Activated T-helper 1 cell treated with anti-CD3 and anti-CD28 coated beads, Interleukin-12 subunit alpha, Interleukin-12 subunit beta, Interleukin-2, Interleukin-4 antibody, amounts not matched to agents 30 ng/mL and 10 ng/mL and 1 ng/mL, durations not matched to agents 14 hours and 24 hours and 36 hours (primary cell): ENCODE data around the gene SWI5. TPM values are rescaled to one million over a fixed set of nuclear protein-coding genes. Genes with fewer than 3 reads are reported as not detected.
"Not testable (repeated sequence)": the region's sequence is repeated elsewhere in the genome, so short reads cannot be mapped to it uniquely, and the experiment has no call there.

ENCODE experiments used
- DNase-seq: peaks from one replicate; pipeline ENCODE4 v3.0.0; 2021; ENCODE audit warnings: low spot score
- H3K27ac Mint-ChIP-seq: one replicate; pipeline ENCODE4 v1.8.0; 2021; ENCODE audit warnings: mild to moderate bottlenecking, mixed read lengths
- H3K27me3 Mint-ChIP-seq: one replicate; pipeline ENCODE4 v1.8.0; 2022; ENCODE audit warnings: mild to moderate bottlenecking, moderate library complexity, mixed read lengths; ENCODE audit not compliant: insufficient read depth
- H3K36me3 Mint-ChIP-seq: one replicate; pipeline ENCODE4 v1.8.0; 2021; ENCODE audit warnings: low read depth, mixed read lengths
- H3K4me1 Mint-ChIP-seq: one replicate; pipeline ENCODE4 v1.8.0; 2021; ENCODE audit warnings: low read depth, mixed read lengths
- H3K4me3 Mint-ChIP-seq: one replicate; pipeline ENCODE4 v1.8.0; 2021; ENCODE audit warnings: mild to moderate bottlenecking, moderate library complexity, mixed read lengths
- H3K9me3 Mint-ChIP-seq: one replicate; pipeline ENCODE4 v1.8.0; 2021; ENCODE audit warnings: mixed read lengths
- intact Hi-C: fragments of 100-400 bp; cut with micrococcal nuclease; formaldehyde crosslinking; loops from one replicate; pipeline ENCODE4 v1.15.1; 2024
- total RNA-seq: library from RNA; stranded (reverse); gene quantifications from 2 replicates; pipeline ENCODE4 v1.2.3, GENCODE V29; 2022

Gene SWI5
- total RNA-seq, 1 donor from 2014 or later, result 13.3 TPM

DNA sequence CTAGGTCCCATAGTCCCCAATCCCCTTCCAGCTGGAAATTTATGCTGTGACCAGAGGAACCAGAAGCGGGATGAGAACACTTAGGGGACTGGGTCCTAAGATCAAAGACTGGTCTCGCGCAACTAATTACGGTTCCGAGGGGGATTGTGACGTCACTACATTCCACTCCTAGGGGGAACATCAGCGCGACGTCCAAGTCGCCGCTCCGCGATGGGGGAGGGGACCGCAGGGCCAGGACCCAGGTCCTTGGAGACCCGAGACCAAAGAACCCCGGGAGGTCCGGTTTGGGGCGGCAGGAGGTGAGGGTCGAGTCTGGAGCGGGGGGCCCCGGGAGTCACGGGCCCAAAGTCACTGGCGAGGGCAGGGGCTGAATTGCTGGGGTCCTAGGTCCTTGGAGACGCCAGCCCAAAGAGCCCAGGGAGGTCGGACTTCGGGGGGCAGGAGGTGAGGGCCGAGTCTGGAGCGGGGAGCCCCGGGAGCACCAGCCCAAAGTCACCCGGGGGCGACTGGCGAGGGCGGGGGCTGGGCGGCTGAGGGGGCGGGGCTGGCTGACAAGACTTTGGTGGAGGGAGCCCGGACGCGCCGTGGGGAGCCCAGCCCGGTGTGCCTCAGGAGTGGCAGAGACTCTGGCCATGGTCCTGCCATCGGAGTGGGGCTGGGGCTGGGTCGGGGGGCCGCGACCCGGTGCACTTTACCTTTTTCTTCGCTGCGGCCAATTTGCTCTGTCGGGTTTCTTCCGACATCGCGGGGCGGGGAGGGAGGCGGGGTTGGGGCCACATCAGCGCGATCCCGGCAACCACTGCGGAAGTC, 673 bp upstream of the SWI5 start, which contains the start of gene GOLGA2:
Gene GOLGA2 (minus strand): TSS at position 810 of the 810 bp plus-strand sequence. CDS start 31 bp downstream, at position 779.
- H3K9me3 Mint-ChIP-seq, result no peaks in the 10 kb centered on the region
- peaks cover 16% of the 10 kb centered on the region for H3K36me3 Mint-ChIP-seq
- no peak for DNase-seq
- peak within 1 kb of the TSS; percentile 98 for H3K4me3 Mint-ChIP-seq
- intact Hi-C loops, result loop anchor here (1.0 to 5.0 kb wide), 10 partner anchors 25 to 277 kb away; partner anchors contain the start of genes BBLN, COQ4, DNM1 and GLE1
- H3K27ac Mint-ChIP-seq, result peak within 1 kb of the TSS; percentile 91
- H3K27me3 Mint-ChIP-seq, result no peaks in the 10 kb centered on the region
- H3K4me1 Mint-ChIP-seq, result peaks cover 54% of the 10 kb centered on the region

DNA sequence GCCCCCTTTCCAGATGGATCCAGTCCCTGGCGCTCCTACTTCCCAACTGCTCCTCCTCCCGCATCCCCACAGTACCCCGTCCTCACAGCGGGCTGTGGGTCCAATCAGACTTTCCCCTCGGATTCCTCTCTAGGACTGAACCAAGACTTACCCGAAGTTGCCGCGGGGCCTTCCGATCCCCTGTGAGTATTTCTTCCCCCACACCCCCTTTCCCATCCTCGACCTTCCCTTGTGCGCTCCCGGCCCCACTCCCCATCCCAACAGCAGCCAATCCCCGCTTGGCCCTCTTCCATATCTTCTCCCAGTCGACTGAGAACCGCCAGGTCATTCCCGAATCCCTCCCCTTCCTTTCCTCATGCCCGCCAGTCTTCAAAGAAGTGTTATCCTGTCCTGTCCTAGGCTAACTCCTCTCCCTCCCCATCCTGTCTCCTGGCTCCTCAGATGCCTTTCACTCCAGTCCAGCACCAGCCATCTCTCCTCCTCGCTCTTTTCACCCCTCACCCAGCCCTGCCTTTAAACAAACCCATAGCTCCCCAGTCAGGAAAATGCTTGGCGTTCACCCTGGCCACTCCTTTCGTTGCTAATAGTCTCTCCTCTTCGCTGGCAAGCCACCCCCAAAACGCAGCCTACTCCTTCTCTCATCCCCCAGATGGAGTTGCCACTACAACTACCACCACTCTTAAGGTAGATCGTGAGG, 646 bp downstream of the SWI5 start:
- intact Hi-C loops, result loop anchor here (1.0 to 5.0 kb wide), 8 partner anchors 26 to 276 kb away; partner anchors contain the start of genes COQ4, DNM1, ODF2 and SPTAN1
- peaks cover 54% of the 10 kb centered on the region for H3K4me1 Mint-ChIP-seq
- H3K36me3 Mint-ChIP-seq, result peaks cover 15% of the 10 kb centered on the region
- no peak for DNase-seq
- no peaks in the 10 kb centered on the region for H3K9me3 Mint-ChIP-seq
- peak overlapping the region; percentile 98 for H3K4me3 Mint-ChIP-seq
- peak overlapping the region; percentile 91 for H3K27ac Mint-ChIP-seq
- H3K27me3 Mint-ChIP-seq, result no peaks in the 10 kb centered on the region

DNA sequence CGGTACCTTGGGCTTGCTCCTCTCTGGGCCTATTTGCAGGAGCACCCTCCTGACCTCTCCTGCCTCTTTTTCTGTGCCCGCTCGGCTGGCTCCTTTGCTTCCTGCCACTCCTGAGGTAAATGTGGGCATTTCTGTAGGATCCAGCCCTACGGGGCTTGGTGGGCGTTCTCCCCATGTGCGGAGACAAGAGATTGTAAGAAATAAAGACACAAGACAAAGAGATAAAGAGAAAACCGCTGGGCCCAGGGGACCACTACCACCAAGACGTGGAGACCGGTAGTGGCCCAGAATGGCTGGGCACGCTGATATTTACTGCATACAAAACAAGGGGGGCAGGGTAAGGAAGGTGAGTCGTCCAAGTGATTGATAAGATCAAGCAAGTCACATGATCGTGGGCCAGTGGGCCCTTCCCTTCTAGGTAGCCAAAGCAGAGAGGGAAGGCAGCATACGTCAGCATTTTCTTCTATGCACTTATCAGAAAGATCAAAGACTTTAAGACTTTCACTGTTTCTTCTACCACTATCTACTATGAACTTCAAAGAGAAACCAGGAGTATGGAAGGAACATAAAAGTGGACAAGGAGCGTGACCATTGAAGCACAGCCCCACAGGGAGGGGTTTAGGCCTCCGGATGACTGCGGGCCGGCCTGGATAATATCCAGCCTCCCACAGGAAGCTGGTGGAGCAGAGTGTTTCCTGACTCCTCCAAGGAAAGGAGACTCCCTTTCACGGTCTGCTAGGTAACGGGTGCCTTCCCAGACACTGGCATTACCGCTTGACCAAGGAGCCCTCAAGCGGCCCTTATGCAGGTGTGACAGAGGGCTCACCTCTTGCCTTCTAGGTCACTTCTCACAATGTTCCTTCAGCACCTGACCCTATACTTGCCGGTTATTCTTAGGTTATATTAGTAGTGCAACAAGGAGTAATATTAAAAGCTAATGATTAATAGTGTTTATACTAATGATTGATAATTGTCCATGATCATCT, 3.3 kb downstream of the SWI5 start:
- not testable (repeated sequence) for H3K27me3 Mint-ChIP-seq, DNase-seq, H3K4me3 Mint-ChIP-seq, H3K27ac Mint-ChIP-seq, H3K9me3 Mint-ChIP-seq
- intact Hi-C loops, result loop anchor here (5.0 kb wide), 2 partner anchors 77 to 273 kb away; partner anchors contain the start of genes DNM1 and SPTAN1
- Mint-ChIP-seq H3K36me3 (peaks cover 10% of the 10 kb centered on the region), H3K4me1 (peaks cover 37% of the 10 kb centered on the region)

DNA sequence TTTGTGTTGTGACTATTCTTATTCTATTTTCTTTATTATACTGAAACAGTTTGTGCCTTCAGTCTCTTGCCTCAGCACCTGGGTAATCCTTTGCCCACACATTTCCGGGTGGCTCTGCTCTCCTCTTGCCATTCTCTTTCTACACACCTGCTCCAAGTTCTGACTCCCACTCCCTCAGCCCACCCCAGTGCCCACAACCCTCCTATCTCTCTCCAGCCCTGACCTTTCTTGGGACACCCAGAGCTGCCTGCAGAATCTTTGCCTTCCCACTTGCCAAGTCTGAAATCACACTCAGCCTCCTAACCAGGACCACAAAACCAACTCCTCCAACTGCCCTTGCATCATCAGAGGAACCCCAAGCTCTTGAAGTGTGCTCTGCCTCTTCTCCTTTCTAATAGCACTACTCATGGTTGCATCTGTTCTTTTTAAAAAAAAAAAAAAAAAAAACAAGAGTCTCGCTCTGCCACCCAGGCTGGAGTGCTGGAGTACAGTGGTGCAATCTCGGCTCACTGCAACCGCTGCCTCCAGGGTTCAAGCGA, 4.1 kb downstream of the SWI5 start:
- Mint-ChIP-seq H3K36me3 (peaks cover 12% of the 10 kb centered on the region), H3K27ac (peak overlapping the region; percentile 36), H3K27me3 (no peaks in the 10 kb centered on the region), H3K9me3 (no peaks in the 10 kb centered on the region), H3K4me3 (no peak overlapping the region), H3K4me1 (peaks cover 29% of the 10 kb centered on the region)
- intact Hi-C loops, result no loop called here
- no peak for DNase-seq

DNA sequence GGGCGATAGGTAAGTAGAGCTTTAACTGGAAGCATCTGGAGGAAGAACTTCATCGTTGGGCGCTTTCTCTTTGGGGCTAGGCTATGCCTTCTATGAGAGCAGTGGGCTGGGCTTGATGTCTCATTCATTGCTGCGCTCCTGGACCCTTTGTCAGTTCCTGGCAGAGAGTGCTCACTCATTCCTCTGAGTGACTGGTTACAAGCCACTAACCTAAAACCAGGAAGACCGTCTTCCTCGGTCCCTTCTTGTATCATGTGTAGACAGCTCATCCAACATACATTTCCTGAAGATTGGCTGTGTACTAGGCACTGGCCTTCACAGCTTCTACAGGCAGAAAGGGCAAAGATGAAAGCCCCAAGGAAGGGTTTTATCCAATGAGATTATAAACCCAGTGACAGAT, 6.4 kb downstream of the SWI5 start:
- H3K27ac Mint-ChIP-seq, result no peak overlapping the region
- no peaks in the 10 kb centered on the region for H3K9me3 Mint-ChIP-seq
- no peak overlapping the region for H3K4me3 Mint-ChIP-seq
- no peaks in the 10 kb centered on the region for H3K27me3 Mint-ChIP-seq
- intact Hi-C loops, result no loop called here
- DNase-seq, result no peak
- H3K4me1 Mint-ChIP-seq, result peaks cover 13% of the 10 kb centered on the region
- peaks cover 10% of the 10 kb centered on the region for H3K36me3 Mint-ChIP-seq

DNA sequence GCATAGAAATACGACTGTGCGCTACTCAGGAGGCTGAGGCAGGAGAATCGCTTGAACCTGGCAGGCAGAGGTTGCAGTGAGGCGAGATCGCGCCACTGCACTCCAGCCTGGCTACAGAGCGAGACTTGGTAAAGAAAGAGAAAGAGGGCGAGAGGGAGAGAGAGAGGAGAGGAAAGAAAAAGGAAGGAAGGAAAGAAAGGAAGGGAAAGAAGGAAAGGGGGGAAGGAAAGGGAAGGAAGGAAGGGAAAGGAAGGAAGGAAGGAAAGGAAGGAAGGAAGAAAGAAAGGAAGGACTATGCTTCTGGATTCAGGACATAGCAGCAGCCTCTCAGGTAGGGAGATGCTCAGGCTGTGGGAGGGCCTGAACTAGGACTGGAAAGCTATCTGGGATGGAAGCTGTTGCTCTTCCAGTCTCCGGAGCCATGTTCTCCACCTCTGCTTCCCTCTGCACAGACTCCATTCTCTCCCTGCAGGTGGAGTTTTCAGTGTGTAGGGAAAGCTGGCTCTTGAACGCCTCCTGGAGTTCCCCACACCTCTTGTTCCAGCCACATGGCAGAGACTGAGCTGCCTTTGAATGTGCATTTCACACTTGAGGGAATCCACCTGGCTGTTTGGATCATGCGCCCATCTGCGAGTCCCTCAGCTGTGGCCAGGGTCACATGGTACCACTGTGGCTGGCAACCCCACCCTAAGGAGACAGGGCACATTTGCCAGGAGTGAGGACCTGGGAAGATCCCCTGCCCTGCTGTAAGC, 9.1 kb downstream of the SWI5 start:
- peaks cover 1% of the 10 kb centered on the region for H3K4me1 Mint-ChIP-seq
- intact Hi-C loops, result no loop called here
- peaks cover 9% of the 10 kb centered on the region for H3K36me3 Mint-ChIP-seq
- H3K27me3 Mint-ChIP-seq, result no peaks in the 10 kb centered on the region
- no peak overlapping the region for H3K4me3 Mint-ChIP-seq
- no peak overlapping the region for H3K27ac Mint-ChIP-seq
- no peaks in the 10 kb centered on the region for H3K9me3 Mint-ChIP-seq
- DNase-seq, result no peak

DNA sequence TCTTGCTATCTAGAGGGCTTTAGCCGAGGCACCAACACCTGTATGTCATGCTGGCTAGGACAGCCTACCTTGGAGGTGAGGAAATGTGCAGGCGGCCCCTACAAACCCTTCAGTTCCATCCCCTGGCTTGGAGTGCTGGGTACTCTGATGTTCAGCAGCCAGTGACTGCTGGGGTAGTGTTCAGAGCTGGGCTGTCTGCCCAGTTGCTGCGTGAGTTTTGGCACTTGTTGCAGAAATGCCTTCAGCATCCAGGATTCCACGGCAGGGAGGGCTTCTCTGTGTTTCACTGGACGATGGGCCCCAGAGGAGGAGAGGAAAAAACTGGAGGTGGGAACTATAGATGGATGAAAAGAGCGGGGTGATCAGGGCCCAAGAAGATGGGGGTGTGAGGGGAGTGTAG, 10.4 kb downstream of the SWI5 start:
- Mint-ChIP-seq H3K36me3 (peaks cover 8% of the 10 kb centered on the region), H3K4me3 (no peak overlapping the region), H3K4me1 (no peaks in the 10 kb centered on the region), H3K27ac (no peak overlapping the region), H3K27me3 (no peaks in the 10 kb centered on the region), H3K9me3 (no peaks in the 10 kb centered on the region)
- DNase-seq, result no peak
- intact Hi-C loops, result no loop called here

DNA sequence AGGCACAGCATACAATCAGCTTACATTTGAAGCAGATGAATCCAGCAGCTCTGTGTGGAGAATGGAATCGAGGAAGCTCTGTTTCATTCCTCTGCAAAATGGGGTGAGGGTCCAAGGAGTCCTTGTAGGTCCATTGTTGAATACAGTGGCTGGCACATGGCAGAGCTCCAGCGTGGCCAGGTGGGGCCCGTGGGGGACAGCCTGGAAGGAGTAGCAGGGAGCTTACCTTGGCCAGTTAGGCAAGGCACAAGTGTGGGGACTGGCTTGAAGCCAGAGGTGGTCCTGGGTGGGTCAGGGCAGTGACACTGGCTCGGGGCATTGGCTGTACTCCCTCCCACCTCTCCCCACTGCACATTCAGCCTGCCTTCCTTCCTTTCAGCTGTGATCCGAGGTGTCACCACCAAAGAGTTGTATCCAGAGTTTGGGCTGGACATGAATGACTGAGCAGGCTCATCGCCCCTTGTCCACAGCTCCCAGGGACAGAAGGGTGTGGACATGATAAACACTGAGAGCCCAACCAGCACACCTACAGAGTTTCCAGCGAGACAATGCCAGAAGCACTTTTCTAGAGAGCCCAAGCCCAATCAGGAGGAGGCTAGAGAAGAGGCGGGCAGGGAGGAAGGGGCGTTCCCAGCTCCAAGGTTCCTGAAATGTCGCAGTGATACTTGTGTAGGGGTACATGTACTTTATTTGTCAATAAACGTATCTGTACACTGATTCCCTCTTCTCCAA, 12.4 kb downstream of the SWI5 start:
- Mint-ChIP-seq H3K4me1 (no peaks in the 10 kb centered on the region), H3K36me3 (peaks cover 8% of the 10 kb centered on the region), H3K27me3 (no peaks in the 10 kb centered on the region), H3K27ac (no peak overlapping the region), H3K4me3 (no peak overlapping the region), H3K9me3 (no peaks in the 10 kb centered on the region)
- intact Hi-C loops, result no loop called here
- no peak for DNase-seq

DNA sequence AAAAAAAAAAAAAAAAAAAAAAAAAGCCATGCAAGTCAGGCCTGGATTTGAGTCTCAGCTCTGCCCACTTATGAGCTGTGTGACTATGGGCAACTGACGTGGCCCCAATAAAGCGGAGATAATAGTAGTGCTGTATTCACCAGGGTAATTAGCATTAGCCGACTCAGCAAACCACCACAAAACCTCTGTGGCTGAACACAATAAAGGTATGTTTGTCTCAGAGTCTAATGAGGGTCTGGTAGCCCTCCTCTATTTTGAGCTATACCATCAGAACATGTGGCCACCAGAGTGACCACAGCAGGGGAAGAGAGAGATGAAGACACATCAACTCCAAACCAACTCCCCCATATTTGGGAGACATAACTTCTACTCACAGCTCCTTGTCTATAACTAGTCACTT, 15.9 kb downstream of the SWI5 start:
- peaks cover 5% of the 10 kb centered on the region for H3K4me1 Mint-ChIP-seq
- DNase-seq, result no peak
- intact Hi-C loops, result no loop called here
- H3K36me3 Mint-ChIP-seq, result peaks cover 4% of the 10 kb centered on the region
- no peak overlapping the region for H3K4me3 Mint-ChIP-seq
- H3K27me3 Mint-ChIP-seq, result no peaks in the 10 kb centered on the region
- no peak overlapping the region for H3K27ac Mint-ChIP-seq
- no peaks in the 10 kb centered on the region for H3K9me3 Mint-ChIP-seq

DNA sequence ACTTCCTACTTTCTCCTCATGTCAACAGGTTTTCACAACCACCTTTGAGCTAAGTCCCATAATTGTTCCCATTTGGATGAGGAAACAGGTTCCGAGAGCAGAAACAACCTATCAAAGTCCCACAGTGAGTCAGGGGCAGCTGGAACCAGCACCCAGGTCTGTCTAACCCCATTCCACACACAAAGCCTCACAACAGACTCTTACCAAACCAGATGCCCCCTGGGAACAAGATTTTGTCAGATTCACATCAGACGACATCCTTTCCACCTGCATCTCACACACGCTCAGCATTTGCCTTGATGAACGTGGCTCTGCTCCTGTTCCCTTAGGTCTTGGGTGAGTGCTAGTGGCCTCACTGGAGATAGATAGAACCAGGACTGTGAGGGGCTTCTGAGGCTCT, 17.0 kb downstream of the SWI5 start:
- H3K27me3 Mint-ChIP-seq, result no peaks in the 10 kb centered on the region
- no peak overlapping the region for H3K27ac Mint-ChIP-seq
- H3K36me3 Mint-ChIP-seq, result no peaks in the 10 kb centered on the region
- no peaks in the 10 kb centered on the region for H3K9me3 Mint-ChIP-seq
- H3K4me1 Mint-ChIP-seq, result peaks cover 5% of the 10 kb centered on the region
- intact Hi-C loops, result no loop called here
- no peak overlapping the region for H3K4me3 Mint-ChIP-seq
- DNase-seq, result no peak

DNA sequence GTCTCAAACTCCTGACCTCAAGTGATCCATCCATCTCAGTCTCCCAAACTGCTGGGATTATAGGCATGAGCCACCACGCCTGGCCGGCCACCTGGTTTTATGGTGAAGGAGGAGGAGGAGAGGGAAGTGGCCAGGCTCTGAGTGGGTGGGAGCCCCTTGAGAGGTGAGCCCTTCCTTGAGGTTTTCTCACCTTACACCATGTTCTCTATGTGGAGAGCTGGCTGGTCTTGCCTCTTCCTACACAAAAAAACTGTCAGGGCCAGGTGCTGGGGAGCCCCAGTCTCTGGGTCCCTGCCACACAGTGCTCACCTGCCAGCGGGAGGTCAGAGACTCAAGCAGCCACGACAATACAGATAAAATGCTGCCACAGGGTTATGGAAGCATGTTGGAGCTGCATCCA, 18.1 kb downstream of the SWI5 start:
- H3K9me3 Mint-ChIP-seq, result no peaks in the 10 kb centered on the region
- H3K4me3 Mint-ChIP-seq, result no peak overlapping the region
- intact Hi-C loops, result no loop called here
- peaks cover 5% of the 10 kb centered on the region for H3K4me1 Mint-ChIP-seq
- no peak overlapping the region for H3K27ac Mint-ChIP-seq
- H3K36me3 Mint-ChIP-seq, result no peaks in the 10 kb centered on the region
- H3K27me3 Mint-ChIP-seq, result no peaks in the 10 kb centered on the region
- DNase-seq, result no peak
